Gastrocnemius medialis (tissue), 4 donors: ENCODE results near the gene NKX1-1. TPM values are rescaled to one million over a fixed set of nuclear protein-coding genes. Genes with fewer than 3 reads are reported as not detected.
"Not testable (repeated sequence)": the region's sequence is repeated elsewhere in the genome, so short reads cannot be mapped to it uniquely, and the experiment has no call there.

Source experiments
- ATAC-seq, 2 donors: fragments of 150-250 bp; one replicate each; pipeline ENCODE4 v1.9.1; 2016
- DNase-seq, 2 donors: peaks; one replicate each; pipeline ENCODE4 v3.0.0-alpha.2; 2019
- H3K27ac ChIP-seq, 4 donors: fragments of 200-600 bp; sonication (generic); 1 replicate in 1 of 4; 2 replicates in 3 of 4; pipeline ENCODE4 v1.5.1; 2016 to 2018; ENCODE audit warnings: mild to moderate bottlenecking in 2 of 4, moderate library complexity in 1 of 4
- H3K27me3 ChIP-seq, 3 donors: fragments of 200-600 bp; sonication (generic) in 2 of 3; 1 replicate in 1 of 3; 2 replicates in 2 of 3; pipeline versions ENCODE4 v1.5.1 to v1.6.0; 2016 to 2019; ENCODE audit warnings: mild to moderate bottlenecking in 1 of 3, moderate library complexity in 1 of 3
- H3K36me3 ChIP-seq, 2 donors: fragments of 200-600 bp; sonication (generic) in 1 of 2; one replicate each; pipeline ENCODE4 v1.5.1; 2017 to 2018
- H3K4me1 ChIP-seq, 2 donors: fragments of 200-600 bp; sonication (generic) in 1 of 2; one replicate each; pipeline ENCODE4 v1.5.1; 2016 to 2017; ENCODE audit warnings: mild to moderate bottlenecking in 2 of 2
- H3K4me3 ChIP-seq, 4 donors: fragments of 200-600 bp; sonication (generic) in 3 of 4; 1 replicate in 1 of 4; 2 replicates in 3 of 4; pipeline ENCODE4 v1.5.1; 2016 to 2019; ENCODE audit warnings: mild to moderate bottlenecking in 2 of 4
- H3K9me3 ChIP-seq, 3 donors: fragments of 200-600 bp; sonication (generic) in 2 of 3; 1 replicate in 1 of 3; 2 replicates in 2 of 3; pipeline ENCODE4 v1.5.1; 2016 to 2019
- CTCF ChIP-seq, 5 experiments: fragments of 450-650 bp in 3 of 5; fragments of 200-600 bp in 2 of 5; sonication (generic) in 2 of 5; IDR thresholded peaks in 4 of 5; conservative IDR thresholded peaks in 1 of 5; 1 replicate in 4 of 5; 2 replicates in 1 of 5; pipeline ENCODE4 v1.5.1; 2016 to 2019; ENCODE audit warnings: antibody characterized with exemption in 5 of 5, mild to moderate bottlenecking in 3 of 5, moderate library complexity in 3 of 5
- POLR2A ChIP-seq, 2 donors: fragments of 450-650 bp; IDR thresholded peaks; one replicate each; pipeline ENCODE4 v1.6.1; 2017; ENCODE audit warnings: antibody characterized with exemption in 2 of 2, mild to moderate bottlenecking in 2 of 2, moderate library complexity in 2 of 2
- in situ Hi-C, 4 donors: fragments of 200-750 bp; cut with MboI; loops; one replicate each; pipeline versions ENCODE4 v1.15.0 to v1.8.0; 2017; ENCODE audit warnings: low sequenced_read_pairs in 4 of 4
- intact Hi-C: fragments of 100-400 bp; cut with DNase I; formaldehyde crosslinking; loops from one replicate; pipeline ENCODE4 v1.15.1; 2023; ENCODE audit warnings: low total_unique reads
- total RNA-seq, 4 donors: library from RNA; depleted of rRNA; stranded (reverse); fragments of >200 nt; gene quantifications; one replicate each; pipeline versions ENCODE4 v1.1.0 to v1.2.3, GENCODE V29; 2016

Gene NKX1-1
- total RNA-seq, 4 donors from 2014 or later, result not detected

- Histone ChIP-seq H3K36me3 (no peaks in the 10 kb centered on the region), H3K9me3 (no peaks in the 10 kb centered on the region), H3K4me1 (no peaks in the 10 kb centered on the region), H3K27ac (no peak overlapping the region), H3K27me3 (peaks cover 4 to 22% (median 8%) of the 10 kb centered on the region in 3 donors), H3K4me3 (no peak overlapping the region)
- intact Hi-C loops, result no loop called here
- ATAC-seq (no peak), DNase-seq (no peak)
- TF ChIP-seq CTCF (IDR thresholded peaks at IDR 0.05 in 4 of 5, conservative IDR thresholded peaks at IDR 0.05 in 1 of 5) (no peak), POLR2A (IDR thresholded peaks at IDR 0.05) (no peak)
- in situ Hi-C loops, result no loop called here
Observed at GRCh38 chr4:1447676-1448588, 41.7 kb upstream of the NKX1-1 start.

DNA sequence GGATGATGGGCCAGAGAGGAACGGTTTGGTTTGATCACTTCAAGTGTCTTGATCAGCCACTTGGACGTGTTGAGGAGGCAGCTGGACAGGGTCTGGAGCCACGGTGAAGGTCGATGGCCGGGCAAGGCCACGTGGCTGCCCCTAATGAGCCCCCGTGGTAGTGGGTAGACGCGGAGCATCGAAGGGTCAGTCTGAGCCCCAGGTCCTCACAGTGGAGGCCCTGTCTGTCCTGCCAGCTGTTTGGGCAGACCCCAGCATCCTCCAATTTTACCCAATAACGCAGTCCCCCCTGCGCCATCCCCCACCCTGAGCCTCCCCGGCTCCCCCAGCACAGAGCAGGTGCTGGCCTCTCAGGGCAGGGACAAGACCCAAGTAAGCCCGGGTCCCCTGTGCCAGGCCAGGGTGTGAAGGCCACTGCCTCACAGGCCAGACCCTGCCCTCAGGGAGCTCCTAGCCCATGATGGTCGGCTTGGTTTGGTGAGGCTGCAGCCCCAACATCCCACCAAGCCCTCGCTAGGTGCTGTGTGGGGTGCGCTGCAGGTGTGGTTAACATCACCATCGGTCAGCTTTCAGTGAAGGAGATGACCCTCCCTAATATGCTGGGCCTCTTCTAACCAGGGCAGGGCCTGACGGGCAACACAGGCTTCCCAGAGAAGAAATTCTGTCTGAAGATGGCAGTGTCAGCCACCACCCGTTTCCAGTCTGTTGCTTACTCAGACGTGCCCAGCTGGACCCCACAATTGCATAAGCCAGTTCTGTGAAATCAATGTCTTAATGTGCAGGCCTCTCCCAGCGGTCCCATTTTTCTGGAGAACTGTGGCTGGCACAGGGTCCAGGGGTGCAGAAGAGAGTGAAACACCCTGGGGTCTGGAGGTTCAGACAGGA is 40.5 kb upstream of the NKX1-1 start:
- peaks cover 4 to 22% (median 8%) of the 10 kb centered on the region in 3 donors for H3K27me3 ChIP-seq

DNA sequence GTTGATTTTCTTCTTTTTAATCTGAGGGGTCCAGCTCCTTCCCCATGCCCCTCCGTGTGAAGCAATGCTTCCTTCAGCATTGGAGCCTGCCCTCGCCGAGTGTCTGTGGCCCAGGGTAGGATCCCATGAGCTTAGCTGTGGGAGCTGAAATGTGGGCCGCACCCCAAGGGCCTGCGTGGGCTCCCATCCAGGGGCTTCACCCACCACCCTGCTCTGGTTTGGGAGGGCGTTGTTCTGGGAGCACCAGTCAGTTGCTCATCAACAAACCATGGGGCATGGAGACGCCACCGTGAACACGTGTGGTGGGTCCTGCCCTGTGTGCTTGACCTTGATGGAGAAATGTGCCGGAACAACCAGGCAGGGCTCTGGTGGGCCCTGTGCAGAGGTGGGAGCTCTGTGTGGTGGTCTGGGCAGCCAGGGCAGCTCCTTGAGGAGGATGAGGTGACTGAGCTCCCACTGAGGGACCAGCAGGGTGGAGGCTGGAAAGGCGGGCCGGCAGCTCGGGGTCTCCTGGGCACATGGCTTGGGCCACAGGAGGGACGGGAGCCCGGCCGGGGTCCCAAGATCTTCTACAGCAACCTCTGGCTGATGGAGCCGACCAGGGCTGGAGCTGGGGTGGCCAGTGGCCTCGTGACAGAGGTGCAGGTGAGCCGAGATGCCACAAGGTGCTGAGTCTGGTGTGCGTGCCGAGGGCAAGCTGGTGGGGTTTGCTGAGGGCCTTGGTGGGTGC is 39.6 kb upstream of the NKX1-1 start:
- in situ Hi-C loops (no loop called here), intact Hi-C loops (no loop called here)
- Histone ChIP-seq H3K27me3 (peaks cover 4 to 22% (median 8%) of the 10 kb centered on the region in 3 donors), H3K4me1 (no peaks in the 10 kb centered on the region), H3K4me3 (no peak overlapping the region), H3K9me3 (no peaks in the 10 kb centered on the region), H3K27ac (no peak overlapping the region), H3K36me3 (no peaks in the 10 kb centered on the region)
- no peak for TF ChIP-seq POLR2A (IDR thresholded peaks at IDR 0.05)
- no peak for TF ChIP-seq CTCF (IDR thresholded peaks at IDR 0.05 in 4 of 5, conservative IDR thresholded peaks at IDR 0.05 in 1 of 5)
- no peak for ATAC-seq
- no peak for DNase-seq

More for the DNA sequence above, 40.5 kb upstream of the NKX1-1 start:
- DNase-seq (no peak), ATAC-seq (no peak)
- TF ChIP-seq POLR2A (IDR thresholded peaks at IDR 0.05) (no peak), CTCF (IDR thresholded peaks at IDR 0.05 in 4 of 5, conservative IDR thresholded peaks at IDR 0.05 in 1 of 5) (no peak)
- intact Hi-C loops, result no loop called here
- in situ Hi-C loops, result no loop called here
- Histone ChIP-seq H3K4me3 (no peak overlapping the region), H3K9me3 (no peaks in the 10 kb centered on the region), H3K36me3 (no peaks in the 10 kb centered on the region), H3K4me1 (no peaks in the 10 kb centered on the region), H3K27ac (no peak overlapping the region)

GRCh38 chr4:1443688-1444172 is 37.5 kb upstream of the NKX1-1 start:
- H3K27me3 ChIP-seq, H3K27ac ChIP-seq, in situ Hi-C loops, DNase-seq, ATAC-seq, H3K4me3 ChIP-seq, H3K9me3 ChIP-seq, intact Hi-C loops, H3K36me3 ChIP-seq, H3K4me1 ChIP-seq: not testable (repeated sequence)
